NOMO-1 treated with DMSO at 0.1 percent for 48 hours (cell line): Measurements from ENCODE around the gene ODAD2.

Source experiments
- DNase-seq: peaks from one replicate; lab custom pipeline; 2025; ENCODE audit not compliant: unreplicated experiment; lab: John Stamatoyannopoulos, UW

ODAD2 gene

GRCh38 chr10:27844223-27844622, 154.7 kb downstream of the ODAD2 start:
- peak; percentile 68 for DNase-seq

GRCh38 chr10:27838901-27839300, 160.0 kb downstream of the ODAD2 start:
- no peak for DNase-seq

- DNase-seq: no peak
These were observed 160.5 kb downstream of the ODAD2 start for GRCh38 chr10:27838361-27838760.

DNA sequence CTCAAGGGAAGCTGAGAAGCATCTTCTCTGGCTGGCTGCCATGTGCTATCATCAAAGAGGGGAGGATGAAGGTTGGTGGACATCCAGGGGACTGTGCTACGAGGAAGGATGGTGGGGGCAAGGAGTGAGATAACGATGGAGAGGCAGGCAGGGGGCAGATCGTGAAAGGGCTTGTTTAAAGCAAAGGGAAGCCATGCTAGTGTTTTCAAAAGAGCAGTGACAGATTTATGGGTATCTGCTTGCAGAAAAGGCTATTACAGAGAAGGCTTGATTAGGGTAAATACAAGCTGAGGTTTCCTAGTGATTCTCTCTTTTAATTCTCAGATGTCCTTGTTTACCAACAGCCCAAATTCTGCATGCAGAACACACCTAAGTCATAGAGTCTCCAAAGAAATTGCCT, 164.4 kb downstream of the ODAD2 start:
- DNase-seq: no peak

- DNase-seq: no peak
These were observed 165.1 kb downstream of the ODAD2 start for GRCh38 chr10:27833792-27834191.

DNA sequence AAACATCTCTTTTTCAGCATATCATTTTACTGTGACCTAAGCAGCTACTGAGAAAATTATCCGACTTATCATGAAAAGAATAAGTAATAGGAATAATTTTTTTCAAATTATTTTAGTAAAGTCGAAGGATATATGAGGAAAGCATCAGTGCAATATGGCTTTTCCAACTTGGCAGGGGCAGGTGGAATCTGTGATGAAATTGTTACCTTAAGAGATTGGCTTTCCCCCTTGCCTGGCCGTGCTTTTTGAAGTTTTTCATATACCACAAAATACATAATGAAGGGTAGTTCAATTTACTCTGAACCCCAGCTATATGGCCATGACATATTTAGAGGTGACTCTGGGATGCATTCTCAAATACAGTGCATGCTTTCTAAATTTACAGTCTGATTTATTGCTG, 166.1 kb downstream of the ODAD2 start:
- DNase-seq: no peak

GRCh38 chr10:27826369-27826768, 172.5 kb downstream of the ODAD2 start:
- DNase-seq: peak; percentile 68

GRCh38 chr10:27822301-27822700, 176.6 kb downstream of the ODAD2 start:
- DNase-seq: no peak

- no peak for DNase-seq
These were observed 178.2 kb downstream of the ODAD2 start for GRCh38 chr10:27820637-27821036.

GRCh38 chr10:27819781-27820531, 178.9 kb downstream of the ODAD2 start:
- no peak for DNase-seq

GRCh38 chr10:27816320-27816719, 182.6 kb downstream of the ODAD2 start:
- DNase-seq: peak; percentile 31

- no peak for DNase-seq
These were observed 183.0 kb downstream of the ODAD2 start for GRCh38 chr10:27815846-27816245.

GRCh38 chr10:27815261-27815660, 183.6 kb downstream of the ODAD2 start:
- DNase-seq: no peak

DNA sequence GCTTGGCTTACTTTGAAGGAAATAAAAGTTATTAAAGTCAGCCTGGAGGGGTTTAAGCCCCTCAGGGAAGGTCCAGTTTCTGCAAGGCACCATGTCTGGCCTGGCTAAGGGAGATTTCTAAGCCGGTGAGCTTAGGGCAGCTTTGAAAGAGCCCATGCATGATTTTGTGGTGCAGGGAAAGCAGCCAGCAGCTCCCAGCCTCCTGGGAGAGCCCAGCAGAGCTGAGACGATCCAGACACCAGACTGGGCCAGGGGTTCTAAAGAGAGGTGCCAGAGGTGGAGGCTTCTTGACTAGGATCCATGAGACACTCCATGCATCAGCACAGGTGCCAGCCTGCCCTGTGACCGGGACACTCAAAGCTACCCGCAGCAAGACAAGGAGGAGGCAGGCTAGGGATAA, 193.7 kb downstream of the ODAD2 start:
- DNase-seq: no peak

DNA sequence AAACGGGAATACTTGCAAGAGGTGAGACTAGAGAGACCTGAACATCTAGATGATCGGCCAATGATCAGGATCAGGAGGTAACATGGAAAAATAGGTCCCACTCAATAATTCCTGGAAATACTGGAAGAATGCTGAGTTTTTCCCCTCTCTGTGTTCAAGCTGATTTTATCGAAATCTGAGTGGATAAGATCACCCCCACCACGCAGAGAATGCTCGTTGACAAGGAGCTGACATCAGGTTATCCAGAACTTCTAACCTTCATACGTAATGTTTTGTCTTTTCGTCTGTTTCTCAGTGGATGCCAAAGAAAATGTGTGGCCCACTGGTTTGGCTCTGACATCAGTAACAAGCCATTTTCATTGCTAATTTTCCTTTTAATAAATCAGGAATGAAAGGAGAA, 194.7 kb downstream of the ODAD2 start:
- no peak for DNase-seq

DNA sequence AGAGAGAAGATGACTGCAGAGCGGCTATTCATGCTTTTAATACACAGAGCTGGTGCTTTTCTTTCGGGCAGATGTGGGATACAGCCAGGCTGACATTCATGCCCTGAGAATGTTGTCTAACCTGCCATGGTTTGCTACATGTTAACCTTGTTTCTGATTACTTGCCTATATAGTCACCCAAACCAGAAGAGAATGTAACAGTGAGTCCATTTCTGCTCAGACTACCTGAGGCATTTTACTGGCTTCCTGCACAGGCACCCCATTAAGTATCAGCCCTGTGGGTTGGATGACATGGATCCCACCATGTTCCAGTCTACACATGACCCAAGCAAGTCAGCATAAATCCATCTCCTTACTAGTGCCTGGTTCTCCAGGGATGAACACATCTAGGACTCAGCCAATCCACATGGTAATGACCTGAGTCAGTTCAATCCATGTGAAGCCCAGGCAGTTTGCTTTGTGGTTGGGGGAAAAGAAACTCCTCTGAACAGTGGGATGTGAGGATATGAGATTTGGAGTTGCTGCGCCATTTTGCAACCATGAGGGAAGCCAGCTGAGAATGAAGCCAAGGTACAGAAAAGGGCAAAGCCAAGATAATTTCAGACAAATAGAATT, 197.6 kb downstream of the ODAD2 start:
- no peak for DNase-seq

DNA sequence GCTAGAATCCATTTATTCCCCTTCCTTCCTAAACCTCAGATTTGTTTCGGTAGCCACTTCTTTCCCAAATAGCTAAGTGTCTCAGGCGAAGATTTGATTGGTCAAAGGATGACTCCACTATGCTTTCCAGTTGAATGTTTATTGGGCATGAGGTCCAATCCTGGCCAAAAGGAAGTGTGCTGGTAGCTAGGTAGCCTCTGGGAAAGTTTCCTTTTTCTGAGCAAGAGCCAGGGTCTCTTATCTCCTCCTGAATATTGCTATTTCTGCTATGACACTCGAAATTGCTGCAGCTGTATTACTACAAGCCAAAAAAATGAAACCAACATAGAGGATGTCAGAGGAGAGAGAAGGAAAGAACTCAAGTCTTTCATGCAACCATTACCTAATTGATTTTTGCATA, 199.8 kb downstream of the ODAD2 start:
- DNase-seq: no peak

GRCh38 chr10:27794157-27794556, 204.7 kb downstream of the ODAD2 start:
- no peak for DNase-seq

- DNase-seq: no peak
These were observed 206.7 kb downstream of the ODAD2 start for GRCh38 chr10:27792216-27792615.

GRCh38 chr10:27784272-27784671, 214.6 kb downstream of the ODAD2 start:
- no peak for DNase-seq

- DNase-seq: peak; percentile 69
These were observed 215.2 kb downstream of the ODAD2 start for GRCh38 chr10:27783660-27784059.

GRCh38 chr10:27779462-27780015, 219.3 kb downstream of the ODAD2 start:
- DNase-seq: no peak

DNA sequence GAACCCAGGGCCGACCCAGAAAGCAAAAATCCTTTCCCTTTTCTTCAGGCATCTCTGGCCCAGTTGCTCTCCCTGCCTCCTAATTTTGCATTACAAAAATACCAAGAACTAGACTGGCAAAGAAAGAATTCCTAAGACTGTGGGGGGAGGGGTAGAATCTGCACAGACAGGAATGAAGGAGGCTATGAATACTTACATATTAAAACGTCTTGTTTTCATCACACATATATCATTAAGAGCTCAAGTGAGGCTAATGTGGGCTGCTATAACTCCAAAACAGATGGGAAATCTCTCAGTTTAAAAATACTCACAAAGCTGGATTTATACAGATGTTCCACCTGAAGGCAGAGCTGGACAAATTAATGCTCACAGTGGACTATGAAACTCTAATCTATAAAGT, 224.0 kb downstream of the ODAD2 start:
- DNase-seq: no peak
